OCI-M2 (cell line): ENCODE results near the gene TCF7L2.

Experiments used
- DNase-seq: peaks from one replicate; lab custom pipeline; 2025; ENCODE audit not compliant: unreplicated experiment; lab: John Stamatoyannopoulos, UW

Gene TCF7L2

GRCh38 chr10:113115556-113115955 lies 165.5 kb downstream of the TCF7L2 start:
- DNase-seq: no peak

- no peak for DNase-seq
These were observed 168.8 kb downstream of the TCF7L2 start for GRCh38 chr10:113118882-113119281.

GRCh38 chr10:113119801-113120200 lies 169.8 kb downstream of the TCF7L2 start:
- no peak for DNase-seq

GRCh38 chr10:113121153-113121552 lies 171.1 kb downstream of the TCF7L2 start:
- no peak for DNase-seq

GRCh38 chr10:113122947-113123346 lies 172.9 kb downstream of the TCF7L2 start:
- no peak for DNase-seq

GRCh38 chr10:113124724-113125123 lies 174.7 kb downstream of the TCF7L2 start:
- DNase-seq: no peak

- no peak for DNase-seq
These were observed 175.6 kb downstream of the TCF7L2 start for GRCh38 chr10:113125612-113126011.

GRCh38 chr10:113126229-113127201 lies 176.5 kb downstream of the TCF7L2 start:
- DNase-seq: no peak

GRCh38 chr10:113127261-113127900 lies 177.3 kb downstream of the TCF7L2 start:
- DNase-seq: no peak

GRCh38 chr10:113127901-113128283 lies 177.8 kb downstream of the TCF7L2 start:
- DNase-seq: no peak

- no peak for DNase-seq
These were observed 178.5 kb downstream of the TCF7L2 start for GRCh38 chr10:113128450-113129070.

GRCh38 chr10:113129117-113129516 lies 179.1 kb downstream of the TCF7L2 start:
- no peak for DNase-seq

- DNase-seq: no peak
These were observed 180.1 kb downstream of the TCF7L2 start for GRCh38 chr10:113130014-113130641.

GRCh38 chr10:113131613-113132261 lies 181.7 kb downstream of the TCF7L2 start:
- no peak for DNase-seq

- DNase-seq: no peak
These were observed 182.6 kb downstream of the TCF7L2 start for GRCh38 chr10:113132591-113133121.

- no peak for DNase-seq
These were observed 183.6 kb downstream of the TCF7L2 start for GRCh38 chr10:113133497-113134115.

GRCh38 chr10:113135025-113135424 lies 185.0 kb downstream of the TCF7L2 start:
- no peak for DNase-seq

- DNase-seq: no peak
These were observed 188.1 kb downstream of the TCF7L2 start for GRCh38 chr10:113137941-113138685.

- DNase-seq: no peak
These were observed 189.0 kb downstream of the TCF7L2 start for GRCh38 chr10:113138937-113139585.
